ENCODE data around the gene MLST8.
"Not testable (repeated sequence)": the region's sequence is repeated elsewhere in the genome, so short reads cannot be mapped to it uniquely, and the experiment has no call there.

The MLST8 gene

DNA sequence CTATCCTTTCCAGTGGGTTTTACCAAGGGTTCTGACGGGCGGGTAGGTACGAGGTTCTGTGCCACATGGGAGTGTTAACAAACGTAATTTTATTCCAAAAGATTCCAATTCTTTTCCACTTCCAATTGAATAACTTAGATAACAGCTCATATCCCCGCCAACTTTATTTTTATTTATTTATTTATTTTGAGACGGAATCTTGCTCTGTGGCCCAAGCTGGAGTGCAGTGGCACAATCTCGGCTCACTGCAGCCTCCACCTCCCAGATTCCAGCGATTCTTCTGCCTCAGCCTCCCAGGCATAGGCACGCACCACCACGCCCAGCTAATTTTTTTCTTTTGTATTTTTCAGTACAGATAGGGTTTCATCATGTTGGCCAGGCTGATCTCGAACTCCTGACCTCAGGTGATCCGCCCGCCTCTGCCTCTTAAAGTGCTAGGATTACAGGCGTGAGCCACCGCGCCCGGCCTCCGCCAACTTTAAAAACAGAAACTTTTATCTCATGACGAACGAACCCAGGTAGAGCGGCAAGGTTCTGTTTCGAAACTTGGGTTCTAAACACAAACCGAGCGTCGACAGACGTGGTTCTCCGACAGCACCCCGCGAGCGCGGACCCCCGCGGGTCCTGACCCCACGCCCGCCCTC is 45.5 kb downstream of the MLST8 start:
- no peak for DNase-seq

DNA sequence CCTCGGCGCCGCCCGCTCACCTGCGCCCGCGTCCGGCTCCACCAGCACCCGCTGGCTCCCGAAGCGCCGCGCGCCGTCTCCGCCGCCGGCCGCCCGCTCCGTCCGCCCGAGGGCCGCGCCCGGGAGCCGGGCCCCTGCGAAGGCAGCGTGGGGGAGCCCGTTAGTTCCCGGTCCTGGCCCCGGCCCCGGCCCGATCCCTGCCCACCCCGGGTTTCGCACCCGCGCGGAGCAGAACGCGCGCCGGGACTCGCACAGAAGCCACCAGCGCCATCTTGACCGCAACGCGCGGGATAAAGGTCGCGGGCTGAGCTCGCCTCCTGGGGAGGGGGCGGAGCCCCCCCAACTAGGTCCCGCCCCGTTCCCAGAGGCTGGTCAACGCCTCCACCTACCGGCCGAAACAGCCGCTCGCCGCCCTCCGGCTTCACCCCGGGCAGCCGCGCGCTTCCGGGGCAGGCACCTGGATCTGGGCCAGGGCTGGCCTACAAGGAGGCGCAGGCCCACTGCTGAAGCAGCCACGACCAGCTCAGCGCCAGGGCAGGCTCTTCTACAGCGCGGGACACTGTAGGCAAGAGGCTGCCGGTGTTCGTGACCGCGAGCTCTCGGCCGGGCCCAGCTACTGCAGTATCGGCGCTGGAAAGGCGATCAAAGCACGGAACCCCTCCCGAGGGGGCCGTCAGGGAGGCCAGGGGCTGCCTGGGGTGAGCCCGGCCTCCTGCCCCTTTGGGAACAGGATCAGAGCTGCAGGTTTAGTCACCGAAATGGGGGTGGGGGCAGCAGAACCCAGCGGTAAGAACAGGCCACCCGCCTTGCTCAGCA is 46.2 kb downstream of the MLST8 start, which contains the start of gene ECI1:
Gene ECI1 (minus strand): TSS at position 292 of the 816 bp plus-strand sequence. CDS start 21 bp downstream, at position 271.
- peak; percentile 95 for DNase-seq

DNA sequence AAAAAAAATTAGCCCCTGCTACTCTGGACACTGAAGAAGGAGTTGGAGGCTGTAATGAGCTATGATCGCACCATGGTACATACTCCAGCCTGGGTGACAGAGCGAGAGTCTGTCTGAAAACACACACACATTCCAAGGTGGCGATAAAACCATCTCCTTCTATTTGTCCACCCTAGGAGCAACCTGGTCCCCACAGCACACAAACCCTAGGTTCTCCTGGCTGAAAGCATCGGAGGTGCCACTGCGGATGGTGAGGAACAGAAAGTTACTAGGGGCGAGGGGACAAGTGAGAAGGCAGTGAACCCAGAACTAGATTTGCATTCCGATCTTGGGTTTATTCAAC is 47.5 kb downstream of the MLST8 start:
- DNase-seq: no peak

DNA sequence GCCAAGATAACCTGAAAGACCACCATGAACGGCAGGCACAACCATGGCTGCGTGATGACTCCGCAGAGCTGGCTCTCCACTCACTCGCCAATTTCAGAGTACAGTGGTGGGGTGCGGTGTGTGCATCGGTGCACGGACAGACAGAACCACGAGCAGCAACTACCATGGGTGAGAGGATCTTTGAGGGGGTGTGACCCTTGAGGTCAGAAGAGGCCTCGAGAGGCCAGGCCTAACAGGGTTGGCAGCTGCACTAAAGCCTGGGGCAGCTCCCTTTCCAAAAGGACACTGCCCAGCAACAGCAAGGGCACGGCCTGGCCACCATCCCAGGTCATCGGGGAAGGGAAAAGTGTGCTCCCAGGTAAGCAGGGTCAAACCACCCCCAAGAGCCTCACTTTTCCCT is 48.0 kb downstream of the MLST8 start:
- no peak for DNase-seq

DNA sequence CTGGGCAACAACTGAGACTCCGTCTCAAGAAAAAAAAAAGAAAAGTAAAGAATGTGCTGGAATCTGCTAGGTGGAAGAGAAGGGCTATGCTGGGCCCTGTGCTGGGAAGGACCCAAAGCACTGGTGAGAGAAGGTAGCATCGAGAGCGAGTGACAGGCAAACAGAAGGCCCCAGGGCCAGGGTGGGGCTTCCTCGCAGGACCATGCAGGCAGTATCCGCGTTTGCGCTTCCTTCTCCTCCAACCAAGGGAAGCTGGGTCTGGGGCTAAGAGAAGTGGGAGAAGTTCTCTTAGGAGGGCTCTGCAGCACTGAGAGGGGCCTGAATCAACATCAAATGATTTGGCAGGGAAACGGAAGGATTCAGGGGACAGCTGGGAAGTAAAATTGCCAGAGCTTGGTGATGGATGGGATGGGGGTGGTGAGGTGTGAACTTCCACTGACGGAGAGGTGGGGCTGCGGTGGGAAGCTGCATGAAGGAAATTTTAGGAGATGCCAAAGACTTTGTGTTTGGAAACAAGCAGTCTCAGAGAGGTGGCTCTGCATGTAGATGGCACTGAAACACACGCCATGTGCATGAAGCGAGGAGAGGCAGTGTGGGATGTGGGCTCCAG is 51.4 kb downstream of the MLST8 start:
- DNase-seq: no peak

DNA sequence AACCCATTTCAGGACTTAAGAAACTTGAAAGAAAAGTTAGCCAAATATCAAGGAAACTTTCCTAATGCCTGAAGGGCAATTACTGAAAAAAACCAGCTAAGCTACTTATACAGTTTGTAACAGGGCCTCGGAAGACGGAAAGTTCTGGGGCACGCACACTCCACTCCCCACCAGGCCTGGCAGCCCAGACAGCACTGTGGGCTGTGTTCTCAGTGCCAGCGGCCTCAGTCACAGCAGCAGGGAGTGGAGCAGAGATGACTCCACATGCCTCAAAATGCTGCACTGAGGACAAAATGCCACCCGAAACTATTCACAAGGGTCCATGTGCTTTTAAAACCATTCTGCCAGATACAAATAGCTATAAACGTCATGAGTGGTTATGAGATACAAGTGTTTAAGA is 52.5 kb downstream of the MLST8 start:
- no peak for DNase-seq

DNA sequence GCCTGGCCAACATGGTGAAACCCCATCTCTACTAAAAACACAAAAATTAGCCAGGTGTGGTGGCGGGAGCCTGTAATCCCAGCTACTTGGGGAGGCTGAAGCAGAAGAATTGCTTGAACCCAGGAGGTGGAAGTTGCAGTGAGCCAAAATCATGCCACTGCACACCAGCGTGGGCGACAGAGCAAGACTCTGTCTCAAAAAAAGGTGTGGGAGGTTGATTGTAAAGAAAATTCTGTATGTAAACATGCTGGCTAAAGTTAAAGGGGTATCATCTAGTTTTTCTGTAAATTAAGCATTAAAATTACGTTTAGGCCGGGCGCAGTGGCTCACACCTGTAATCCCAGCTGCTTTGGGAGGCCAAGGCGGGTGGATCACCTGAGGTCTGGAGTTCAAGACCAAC is 53.3 kb downstream of the MLST8 start:
- not testable (repeated sequence) for DNase-seq
